GM19438 (cell line): Measurements from ENCODE around the gene SDK1.
"Not testable (repeated sequence)": the region's sequence is repeated elsewhere in the genome, so short reads cannot be mapped to it uniquely, and the experiment has no call there.

Experiments used
- ATAC-seq: cut with Tn5 transposase; IDR thresholded peaks from one replicate; pipeline ENCODE4 v1.9.1; 2021; ENCODE audit warnings: low read depth; ENCODE audit not compliant: unreplicated experiment

SDK1 gene

DNA sequence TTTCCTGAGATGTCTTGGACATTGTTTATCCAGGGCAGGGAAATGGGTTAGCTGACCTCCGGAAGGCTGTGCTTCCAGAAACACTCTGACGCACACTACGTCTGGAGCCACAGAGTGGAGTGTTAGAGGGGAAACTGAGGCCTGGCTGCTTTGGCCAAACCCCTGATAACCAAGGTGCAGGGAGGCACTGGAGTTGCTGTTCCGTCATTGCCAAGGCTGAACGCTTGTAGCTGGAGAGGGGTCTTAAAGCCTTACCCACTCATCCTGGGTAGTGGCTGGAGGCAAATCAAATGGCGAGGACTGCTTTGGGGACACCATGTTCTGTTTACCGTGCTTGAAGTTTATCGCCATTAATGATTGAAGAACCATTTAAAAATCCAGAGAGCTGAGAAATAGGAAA, 776.9 kb downstream of the SDK1 start:
- ATAC-seq = no peak

DNA sequence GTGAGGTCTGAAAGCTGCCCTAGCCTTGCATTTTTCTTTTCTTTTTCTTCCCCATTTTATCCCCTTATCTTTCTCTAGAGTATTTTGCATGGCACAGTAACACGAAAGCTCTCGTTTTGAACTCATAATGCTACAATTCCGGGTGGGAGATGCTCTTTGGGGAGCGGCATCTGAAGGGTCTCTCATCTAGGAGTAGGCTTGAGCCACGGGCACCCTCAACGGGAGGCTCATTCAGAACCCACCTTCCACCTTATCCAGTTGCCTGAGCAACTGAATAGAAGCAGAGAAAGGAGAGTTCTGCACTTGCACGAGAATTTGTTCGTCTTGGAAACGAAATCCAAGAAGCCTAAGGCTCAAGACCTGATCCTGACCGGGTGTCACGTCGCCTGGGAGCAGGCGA, 777.5 kb downstream of the SDK1 start:
- no peak for ATAC-seq

GRCh38 chr7:4079366-4079765, 778.3 kb downstream of the SDK1 start:
- no peak for ATAC-seq

GRCh38 chr7:4079956-4080355, 778.9 kb downstream of the SDK1 start:
- no peak for ATAC-seq

DNA sequence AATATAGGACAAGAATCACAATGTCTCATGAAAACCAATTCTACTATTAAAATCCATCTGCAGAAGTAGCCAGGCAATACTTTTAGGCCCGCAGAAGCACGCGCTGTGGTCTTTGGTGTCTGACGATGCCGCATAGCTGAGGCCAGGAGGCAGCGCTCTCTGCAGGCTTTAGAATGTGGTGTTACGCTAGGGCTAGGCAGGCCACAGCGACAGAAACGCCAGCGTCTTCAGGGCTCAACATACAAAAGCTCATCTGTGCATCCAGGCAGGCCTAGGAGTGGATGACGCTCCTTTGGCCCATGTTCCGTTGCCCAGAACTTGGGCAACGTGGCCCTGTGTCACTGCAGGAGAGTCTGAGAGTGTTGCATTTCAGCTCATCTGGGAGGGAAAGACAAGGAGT, 779.9 kb downstream of the SDK1 start:
- ATAC-seq = no peak

DNA sequence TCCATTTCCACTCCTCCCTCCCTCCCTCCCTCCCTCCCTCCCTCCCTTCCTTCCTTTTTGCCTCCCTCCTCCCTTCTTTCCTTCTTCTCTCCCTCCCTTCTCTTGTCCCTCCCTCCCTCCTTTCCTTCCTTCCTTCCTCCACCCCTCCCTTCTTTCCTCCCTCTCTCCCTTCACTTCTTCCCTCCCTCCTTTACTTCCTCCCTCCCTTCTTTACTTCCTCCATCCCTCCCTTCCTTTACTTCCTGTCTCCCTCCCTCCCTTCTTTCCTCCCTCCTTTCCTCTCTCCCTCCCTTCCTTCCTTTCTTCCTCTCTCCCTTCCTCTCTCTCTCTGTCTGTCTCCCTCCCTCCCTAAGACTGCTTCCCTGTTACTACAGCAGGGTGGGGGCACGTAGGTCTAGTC, 782.5 kb downstream of the SDK1 start:
- no peak for ATAC-seq

- ATAC-seq = no peak
Measured at GRCh38 chr7:4084271-4084670, 783.2 kb downstream of the SDK1 start.

DNA sequence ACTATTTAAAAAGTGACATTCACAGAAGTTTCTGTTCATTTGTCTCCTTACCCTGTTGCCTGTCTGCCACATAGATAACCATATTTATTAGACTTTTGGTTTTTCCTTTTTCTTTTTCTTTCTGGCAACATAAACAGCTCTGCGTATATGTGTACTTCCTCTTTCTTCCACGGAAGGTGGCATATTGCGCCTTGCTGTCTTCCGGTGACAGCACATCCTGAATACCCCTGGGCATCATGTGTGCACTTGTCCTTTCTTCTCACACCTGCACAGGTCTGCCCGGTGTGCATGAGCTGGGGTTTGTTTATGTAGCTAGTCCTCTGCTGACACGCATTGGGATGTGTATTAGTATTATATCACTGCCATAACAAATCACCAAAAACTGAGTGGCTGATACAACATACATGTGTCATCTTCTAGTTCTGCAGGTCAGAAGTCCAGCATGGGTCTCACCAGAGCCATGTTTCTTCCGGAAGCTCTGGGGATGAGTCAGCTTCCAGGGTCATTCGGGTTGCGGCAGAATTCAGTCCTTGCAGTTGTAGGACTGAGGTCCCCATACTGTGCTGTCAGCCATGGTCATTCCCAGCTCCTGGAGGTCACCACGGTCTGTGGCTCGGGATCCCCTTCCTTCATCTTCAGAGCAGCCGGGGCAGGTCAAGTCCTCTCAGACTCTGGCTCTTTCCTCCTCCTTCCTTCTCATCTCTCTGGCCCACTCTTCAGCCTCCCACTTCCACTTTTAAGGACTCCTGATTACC, 785.1 kb downstream of the SDK1 start:
- no peak for ATAC-seq

DNA sequence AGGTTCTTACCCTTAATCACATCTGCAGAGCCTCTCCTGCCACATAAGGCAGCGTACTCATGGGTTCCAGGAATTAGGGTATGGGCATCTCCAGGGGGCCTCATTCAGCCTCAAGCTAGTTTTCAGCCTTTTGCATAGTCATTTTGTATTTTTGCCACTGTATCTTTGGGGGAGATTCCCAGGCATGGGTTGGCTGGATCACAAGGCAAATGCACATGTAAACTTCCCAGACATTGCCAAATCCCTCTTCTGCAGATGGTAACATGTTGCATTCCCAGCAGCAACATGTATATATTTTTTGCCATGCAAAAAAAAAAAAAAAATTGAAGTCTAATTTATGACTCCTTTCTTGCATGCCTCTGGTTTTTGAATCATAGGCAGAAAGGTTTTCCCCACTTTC, 785.7 kb downstream of the SDK1 start:
- no peak for ATAC-seq

- no peak for ATAC-seq
Measured at GRCh38 chr7:4091767-4092166, 790.7 kb downstream of the SDK1 start.

DNA sequence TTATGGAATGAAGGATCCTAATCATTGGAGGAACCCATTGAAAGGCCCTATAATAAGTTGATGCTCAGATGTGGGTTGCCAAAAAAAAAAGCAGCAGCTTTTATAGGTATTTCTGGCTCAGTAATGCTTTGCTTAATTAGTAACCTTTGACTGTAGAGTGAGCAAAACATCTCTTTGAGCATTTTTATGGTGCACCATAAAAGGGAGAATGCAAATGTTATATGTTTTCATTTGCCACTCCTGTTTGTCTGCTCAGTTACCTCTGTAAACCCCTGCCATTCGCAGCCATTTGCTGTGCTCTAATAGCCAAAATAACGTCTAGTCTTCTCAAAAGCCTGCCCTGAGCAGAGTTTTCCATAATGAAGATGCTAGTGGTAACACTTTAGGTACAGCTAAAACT, 792.0 kb downstream of the SDK1 start:
- no peak for ATAC-seq

- ATAC-seq = no peak
Measured at GRCh38 chr7:4093483-4093882, 792.4 kb downstream of the SDK1 start.

GRCh38 chr7:4094158-4094557, 793.1 kb downstream of the SDK1 start:
- not testable (repeated sequence) for ATAC-seq

DNA sequence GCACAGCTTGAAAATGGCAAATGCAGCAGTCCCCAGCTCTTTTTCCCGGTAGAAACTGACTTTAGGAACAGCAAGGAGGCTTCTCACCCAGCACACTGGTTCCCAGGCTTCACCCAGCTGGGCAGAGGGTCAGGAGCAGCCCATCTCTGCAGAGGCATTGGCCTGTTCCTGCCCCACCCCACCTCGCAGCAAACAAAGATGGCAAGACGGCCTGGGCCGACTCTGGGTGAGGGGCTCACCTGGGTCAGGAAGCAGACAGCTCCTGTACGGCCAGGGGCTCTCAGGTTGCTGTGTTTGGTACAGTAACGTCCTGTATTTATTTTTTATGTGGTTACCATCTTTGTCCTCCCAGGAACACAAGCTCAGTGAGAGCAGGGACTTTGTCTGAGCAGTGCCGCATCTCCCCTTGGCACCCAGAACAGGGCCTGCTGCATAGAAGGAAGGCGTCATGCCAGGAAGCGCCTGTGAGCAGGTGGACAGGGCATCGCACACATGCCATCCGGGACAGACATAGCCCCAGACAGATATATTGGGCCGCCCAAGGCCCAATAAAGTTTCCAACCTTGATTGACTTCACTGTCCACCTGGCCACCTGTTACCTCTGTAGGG, 796.1 kb downstream of the SDK1 start:
- ATAC-seq = no peak

DNA sequence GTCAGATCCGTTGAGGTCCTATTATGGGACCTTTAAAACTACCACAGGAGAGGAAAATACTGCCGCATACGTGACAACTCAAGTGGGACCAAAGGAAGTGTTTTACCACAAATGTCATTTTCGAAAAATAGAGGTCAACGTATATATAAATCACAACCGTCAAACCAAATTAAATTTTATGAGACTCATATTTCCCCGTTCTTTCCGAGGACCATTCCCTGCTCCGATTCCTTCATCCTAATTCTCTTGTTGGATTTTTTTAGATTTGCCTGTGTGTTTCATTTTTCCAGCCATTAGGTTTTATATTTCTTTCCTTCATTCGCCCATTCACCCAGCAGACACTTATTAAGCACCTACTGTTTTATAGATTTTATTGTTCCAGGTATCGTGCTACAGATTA, 797.1 kb downstream of the SDK1 start:
- ATAC-seq = no peak

GRCh38 chr7:4099651-4100050, 798.6 kb downstream of the SDK1 start:
- ATAC-seq = no peak

DNA sequence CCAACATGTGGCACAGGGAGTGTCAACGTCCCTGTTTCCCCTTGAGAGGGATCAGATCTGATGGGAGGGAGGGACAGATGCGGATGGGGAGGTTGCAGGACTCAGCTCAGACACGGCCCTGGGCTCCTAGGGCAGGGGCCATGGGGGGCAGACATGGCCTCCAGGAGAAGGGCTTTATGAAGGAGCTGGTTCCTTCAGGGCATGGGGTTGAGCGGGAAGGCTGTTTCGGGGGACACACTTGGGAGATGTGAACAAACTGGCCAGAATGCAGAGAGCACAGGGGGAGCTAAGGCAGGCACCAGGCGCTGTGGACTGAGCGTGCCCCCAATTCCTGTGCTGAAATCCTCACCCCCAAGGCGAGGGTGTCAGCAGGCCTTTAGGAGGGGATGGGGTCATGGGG, 799.1 kb downstream of the SDK1 start:
- ATAC-seq = no peak

DNA sequence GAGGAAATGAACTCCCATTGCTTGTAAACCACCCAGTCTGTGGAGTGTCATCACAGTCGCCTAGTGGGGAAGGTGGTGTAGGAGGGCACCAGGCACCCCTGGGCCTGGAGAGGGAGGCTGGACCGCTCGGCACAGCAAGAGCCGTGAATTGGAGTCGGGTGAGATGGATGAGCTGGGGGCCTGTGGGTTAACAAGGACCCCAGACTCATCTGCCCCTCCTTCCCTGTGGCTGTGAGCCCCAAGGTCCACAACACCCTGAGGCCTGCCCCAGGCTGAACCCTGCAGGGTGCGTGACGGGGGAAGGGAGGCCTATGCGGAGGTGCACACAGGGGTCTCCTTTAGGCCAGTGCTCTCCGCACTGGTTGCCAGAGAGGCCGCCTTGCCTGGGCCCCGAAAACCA, 799.6 kb downstream of the SDK1 start:
- no peak for ATAC-seq

DNA sequence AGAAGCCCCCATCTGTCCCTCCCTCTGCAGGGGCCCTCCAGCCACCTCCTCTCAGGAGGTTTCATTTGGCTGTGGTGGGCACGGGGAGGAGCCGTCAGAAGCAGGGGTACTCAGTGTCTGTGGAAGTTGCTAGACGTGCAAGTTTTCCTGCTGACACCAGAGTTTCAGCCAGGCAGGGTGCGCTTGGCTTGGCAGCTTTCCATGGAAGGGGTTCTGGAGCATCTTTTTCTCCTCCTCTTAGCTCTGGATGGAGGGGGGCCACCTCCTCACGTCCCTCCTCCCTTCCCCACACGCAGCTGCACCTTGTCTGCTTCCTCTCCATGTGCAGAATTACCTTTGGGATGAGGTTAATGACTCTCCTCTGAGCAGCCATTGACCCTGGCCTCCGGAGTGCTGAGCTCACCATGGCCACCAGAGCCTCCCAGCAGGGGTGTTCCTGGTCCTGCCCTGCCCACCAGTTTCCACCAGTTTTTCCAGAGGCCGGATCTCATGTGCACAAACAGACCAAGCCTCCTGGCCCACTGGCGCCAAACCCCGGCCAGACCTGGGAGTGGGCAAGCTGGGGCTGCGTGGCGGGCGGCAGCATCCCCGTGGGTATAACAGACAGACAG, 801.3 kb downstream of the SDK1 start:
- no peak for ATAC-seq

GRCh38 chr7:4103352-4104091, 802.5 kb downstream of the SDK1 start:
- no peak for ATAC-seq

DNA sequence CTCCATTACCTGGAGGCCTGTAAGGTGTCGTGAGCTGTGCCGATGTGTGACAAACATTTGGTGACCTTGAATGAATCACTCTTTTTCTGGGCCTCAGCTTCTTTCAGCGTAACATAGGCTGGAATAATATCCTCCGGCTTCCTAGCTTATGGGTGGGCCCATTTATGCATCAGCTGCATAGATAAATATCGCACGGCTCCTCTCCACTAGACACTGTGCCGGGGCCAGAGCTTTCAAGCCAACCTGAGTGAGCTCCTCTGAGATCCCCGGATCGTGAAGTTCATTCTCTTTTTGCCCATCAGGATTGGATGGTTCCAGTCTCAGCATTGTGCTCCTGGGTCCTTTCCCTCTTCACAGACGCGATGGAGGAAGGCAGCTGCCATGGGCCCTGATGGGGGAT, 806.8 kb downstream of the SDK1 start:
- no peak for ATAC-seq
